OCI-LY7 (cell line): ENCODE data around the gene TSPAN7.

Experiments used
- CTCF ChIP-seq: fragments of 200-600 bp; sonication (generic); conservative IDR thresholded peaks from 2 replicates; pipeline ENCODE4 v1.5.1; 2014; ENCODE audit warnings: mild to moderate bottlenecking, antibody characterized with exemption, low read length, moderate library complexity, mixed read lengths
- EZH2phosphoT487 ChIP-seq: fragments of 200-600 bp; sonication (generic); IDR thresholded peaks from 2 replicates; pipeline ENCODE4 v1.6.1; 2018; ENCODE audit warnings: low read depth, borderline replicate concordance, mild to moderate bottlenecking, mixed run types, antibody characterized with exemption, low read length, moderate library complexity, mixed read lengths

GRCh38 chrX:38594434-38594833 is 33.1 kb downstream of the TSPAN7 start:
- TF ChIP-seq CTCF (no peak), EZH2phosphoT487 (no peak)
